SK-N-SH treated with all-trans-retinoic acid at 6 μM for 48 hours (cell line): ENCODE results near the gene NEK7.
A peak's percentile ranks its signal among the peaks of the same experiment; 100 is the strongest.
"Not testable (repeated sequence)": the region's sequence is repeated elsewhere in the genome, so short reads cannot be mapped to it uniquely, and the experiment has no call there.

Source experiments
- ATAC-seq: fragments of 200-7000 bp; cut with Tn5 transposase; 3 replicates; pipeline ENCODE4 v1.9.1; 2020; ENCODE audit warnings: mild to moderate bottlenecking, moderate library complexity
- ARNTL ChIP-seq: fragments of 450-650 bp; formaldehyde crosslinking; IDR thresholded peaks from 2 replicates; pipeline ENCODE4 v1.5.0; 2020; ENCODE audit warnings: low read depth, mild to moderate bottlenecking, moderate library complexity, borderline replicate concordance
- BACH2 ChIP-seq: fragments of 250-450 bp; sonication (Bioruptor Pico); IDR thresholded peaks from 2 replicates; pipeline ENCODE4 v1.9.0; 2021; ENCODE audit warnings: mild to moderate bottlenecking, borderline replicate concordance
- CSDC2 ChIP-seq: fragments of 250-450 bp; sonication (Bioruptor Pico); IDR thresholded peaks from 2 replicates; pipeline ENCODE4 v1.5.0; 2020; ENCODE audit warnings: mild to moderate bottlenecking, moderate library complexity
- ESRRG ChIP-seq: fragments of 250-450 bp; sonication (Bioruptor Pico); IDR thresholded peaks from 2 replicates; pipeline ENCODE4 v1.6.1; 2021; ENCODE audit warnings: mild to moderate bottlenecking
- GLIS3 ChIP-seq: fragments of 250-450 bp; sonication (Bioruptor Pico); IDR thresholded peaks from 2 replicates; pipeline ENCODE4 v1.5.0; 2020; ENCODE audit warnings: mild to moderate bottlenecking, moderate library complexity
- ISL1 ChIP-seq: fragments of 250-450 bp; sonication (Bioruptor Pico); IDR thresholded peaks from 2 replicates; pipeline ENCODE4 v2.1.2; 2022; ENCODE audit warnings: mild to moderate bottlenecking, moderate library complexity
- OSR1 ChIP-seq: fragments of 250-450 bp; sonication (Bioruptor Pico); IDR thresholded peaks from 2 replicates; pipeline ENCODE4 v1.8.0; 2022; ENCODE audit warnings: moderate library complexity, mild to moderate bottlenecking, inconsistent platforms
- PATZ1 ChIP-seq: fragments of 250-450 bp; sonication (Bioruptor Pico); IDR thresholded peaks from 2 replicates; pipeline ENCODE4 v1.8.0; 2020; ENCODE audit warnings: mild to moderate bottlenecking, moderate library complexity, borderline replicate concordance
- POU6F1 ChIP-seq: fragments of 250-450 bp; sonication (Bioruptor Pico); IDR thresholded peaks from 2 replicates; pipeline ENCODE4 v1.8.0; 2021; ENCODE audit warnings: low read depth, mild to moderate bottlenecking, moderate library complexity, borderline replicate concordance
- PPARA ChIP-seq: fragments of 250-450 bp; sonication (Bioruptor Pico); IDR thresholded peaks from 2 replicates; pipeline ENCODE4 v1.5.0; 2020; ENCODE audit warnings: mild to moderate bottlenecking, borderline replicate concordance
- RARB ChIP-seq: fragments of 250-450 bp; sonication (Bioruptor Pico); IDR thresholded peaks from 2 replicates; pipeline ENCODE4 v1.8.0; 2021; ENCODE audit warnings: mild to moderate bottlenecking, moderate library complexity
- TCF4 ChIP-seq: fragments of 250-450 bp; sonication (Bioruptor Pico); IDR thresholded peaks from 2 replicates; pipeline ENCODE4 v1.8.0; 2021; ENCODE audit warnings: mild to moderate bottlenecking, moderate library complexity, borderline replicate concordance
- TOX ChIP-seq: fragments of 250-450 bp; sonication (Bioruptor Pico); IDR thresholded peaks from 2 replicates; pipeline ENCODE4 v1.8.0; 2021; ENCODE audit warnings: mild to moderate bottlenecking, moderate library complexity, borderline replicate concordance
- TSHZ2 ChIP-seq: fragments of 250-450 bp; sonication (Bioruptor Pico); IDR thresholded peaks from 2 replicates; pipeline ENCODE4 v1.5.0; 2020; ENCODE audit warnings: mild to moderate bottlenecking, moderate library complexity
- ZC3H10 ChIP-seq: fragments of 250-450 bp; sonication (Bioruptor Pico); IDR thresholded peaks from 2 replicates; pipeline ENCODE4 v1.5.1; 2021; ENCODE audit warnings: mild to moderate bottlenecking, moderate library complexity
- ZFP3 ChIP-seq: fragments of 250-450 bp; sonication (Bioruptor Pico); IDR thresholded peaks from 2 replicates; pipeline ENCODE4 v1.5.0; 2020; ENCODE audit warnings: mild to moderate bottlenecking, moderate library complexity
- ZFP30 ChIP-seq: fragments of 450-650 bp; formaldehyde crosslinking; IDR thresholded peaks from 2 replicates; pipeline ENCODE4 v1.5.0; 2022; ENCODE audit warnings: mild to moderate bottlenecking, moderate library complexity
- ZNF565 ChIP-seq: fragments of 450-650 bp; formaldehyde crosslinking; conservative IDR thresholded peaks from 2 replicates; pipeline ENCODE4 v1.5.0; 2020; ENCODE audit warnings: low read depth, mild to moderate bottlenecking, moderate library complexity
- ZNF70 ChIP-seq: fragments of 450-650 bp; formaldehyde crosslinking; IDR thresholded peaks from 2 replicates; pipeline ENCODE4 v1.5.0; 2020; ENCODE audit warnings: mild to moderate bottlenecking, moderate library complexity
- ZNF8 ChIP-seq: fragments of 450-650 bp; formaldehyde crosslinking; IDR thresholded peaks from 2 replicates; pipeline ENCODE4 v1.5.0; 2020; ENCODE audit warnings: mild to moderate bottlenecking, moderate library complexity
- TF ChIP-seq, protein P1 (sequence below): fragments of 250-450 bp; sonication (Bioruptor Pico); IDR thresholded peaks from 2 replicates; pipeline ENCODE4 v1.5.1; 2020; ENCODE audit warnings: low read depth, mild to moderate bottlenecking, moderate library complexity
- TF ChIP-seq, protein P2 (sequence below): fragments of 250-450 bp; sonication (Bioruptor Pico); IDR thresholded peaks from 2 replicates; pipeline ENCODE4 v1.5.1; 2021; ENCODE audit warnings: mild to moderate bottlenecking, moderate library complexity

NEK7 gene

GRCh38 chr1:198220428-198220827 is 63.6 kb downstream of the NEK7 start:
- peak; percentile 83 for ATAC-seq
- TF ChIP-seq ZFP3 (CRISPR knock-in tag) (no peak), ISL1 (CRISPR knock-in tag) (peak; percentile 97), CSDC2 (CRISPR knock-in tag) (no peak), TOX (CRISPR knock-in tag) (peak; percentile 83; the same call in 1 of the 2 replicates), RARB (CRISPR knock-in tag) (0 out of 2 replicates have a peak, but pooled peaks have one; percentile 39), PATZ1 (CRISPR knock-in tag) (no peak)
- TF ChIP-seq, protein P1, sequence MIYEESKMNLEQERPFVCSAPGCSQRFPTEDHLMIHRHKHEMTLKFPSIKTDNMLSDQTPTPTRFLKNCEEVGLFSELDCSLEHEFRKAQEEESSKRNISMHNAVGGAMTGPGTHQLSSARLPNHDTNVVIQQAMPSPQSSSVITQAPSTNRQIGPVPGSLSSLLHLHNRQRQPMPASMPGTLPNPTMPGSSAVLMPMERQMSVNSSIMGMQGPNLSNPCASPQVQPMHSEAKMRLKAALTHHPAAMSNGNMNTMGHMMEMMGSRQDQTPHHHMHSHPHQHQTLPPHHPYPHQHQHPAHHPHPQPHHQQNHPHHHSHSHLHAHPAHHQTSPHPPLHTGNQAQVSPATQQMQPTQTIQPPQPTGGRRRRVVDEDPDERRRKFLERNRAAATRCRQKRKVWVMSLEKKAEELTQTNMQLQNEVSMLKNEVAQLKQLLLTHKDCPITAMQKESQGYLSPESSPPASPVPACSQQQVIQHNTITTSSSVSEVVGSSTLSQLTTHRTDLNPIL = no peak
- TF ChIP-seq, all 23 proteins: peak for 3

DNA sequence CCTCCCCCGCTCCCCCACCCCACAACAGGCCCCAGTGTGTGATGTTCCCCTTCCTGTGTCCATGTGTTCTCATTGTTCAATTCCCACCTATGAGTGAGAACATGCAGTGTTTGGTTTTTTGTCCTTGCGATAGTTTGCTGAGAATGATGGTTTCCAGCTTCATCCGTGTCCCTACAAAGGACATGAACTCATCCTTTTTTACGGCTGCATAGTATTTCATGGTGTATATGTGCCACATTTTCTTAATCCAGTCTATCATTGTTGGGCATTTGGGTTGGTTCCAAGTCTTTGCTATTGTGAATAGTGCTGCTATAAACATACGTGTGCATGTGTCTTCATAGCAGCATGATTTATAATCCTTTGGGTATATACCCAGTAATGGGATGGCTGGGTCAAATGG is 70.2 kb downstream of the NEK7 start:
- ATAC-seq = not testable (repeated sequence)

GRCh38 chr1:198227454-198227853 is 70.7 kb downstream of the NEK7 start:
- not testable (repeated sequence) for ATAC-seq

DNA sequence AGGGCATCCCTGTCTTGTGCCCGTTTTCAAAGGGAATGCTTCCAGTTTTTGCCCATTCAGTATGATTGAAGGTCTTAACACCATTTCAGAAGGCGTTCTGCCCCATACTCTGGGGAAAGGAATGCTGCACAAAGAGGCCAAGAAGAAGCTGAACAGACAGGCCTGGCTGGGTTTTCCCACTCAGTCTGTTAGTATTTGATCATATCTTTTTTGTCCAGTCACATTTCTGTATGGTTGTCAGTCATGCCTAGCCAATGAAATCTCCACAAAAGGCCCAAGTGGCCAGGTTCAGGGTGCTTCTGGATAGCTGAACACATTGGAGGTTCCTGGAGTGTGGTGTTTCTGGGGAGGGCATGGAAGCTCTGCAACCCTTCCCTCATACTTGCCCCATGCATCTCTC is 72.1 kb downstream of the NEK7 start:
- TF ChIP-seq TCF4 (CRISPR knock-in tag) (no peak), ZNF8 (CRISPR knock-in tag) (no peak), OSR1 (CRISPR knock-in tag) (no peak), ISL1 (CRISPR knock-in tag) (no peak), RARB (CRISPR knock-in tag) (no peak)
- TF ChIP-seq, protein P2, sequence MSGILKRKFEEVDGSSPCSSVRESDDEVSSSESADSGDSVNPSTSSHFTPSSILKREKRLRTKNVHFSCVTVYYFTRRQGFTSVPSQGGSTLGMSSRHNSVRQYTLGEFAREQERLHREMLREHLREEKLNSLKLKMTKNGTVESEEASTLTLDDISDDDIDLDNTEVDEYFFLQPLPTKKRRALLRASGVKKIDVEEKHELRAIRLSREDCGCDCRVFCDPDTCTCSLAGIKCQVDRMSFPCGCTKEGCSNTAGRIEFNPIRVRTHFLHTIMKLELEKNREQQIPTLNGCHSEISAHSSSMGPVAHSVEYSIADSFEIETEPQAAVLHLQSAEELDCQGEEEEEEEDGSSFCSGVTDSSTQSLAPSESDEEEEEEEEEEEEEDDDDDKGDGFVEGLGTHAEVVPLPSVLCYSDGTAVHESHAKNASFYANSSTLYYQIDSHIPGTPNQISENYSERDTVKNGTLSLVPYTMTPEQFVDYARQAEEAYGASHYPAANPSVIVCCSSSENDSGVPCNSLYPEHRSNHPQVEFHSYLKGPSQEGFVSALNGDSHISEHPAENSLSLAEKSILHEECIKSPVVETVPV (CRISPR knock-in tag) = no peak
- TF ChIP-seq, protein P1 = no peak
- TF ChIP-seq, all 23 proteins: peak for 0
- peak; percentile 25; the same call in 2 of the 3 replicates for ATAC-seq

GRCh38 chr1:198231779-198232178 is 75.0 kb downstream of the NEK7 start:
- no peak for ATAC-seq
- TF ChIP-seq ZC3H10 (CRISPR knock-in tag) (no peak), PPARA (CRISPR knock-in tag) (no peak), GLIS3 (CRISPR knock-in tag) (no peak), ISL1 (CRISPR knock-in tag) (no peak), ZFP3 (CRISPR knock-in tag) (no peak), TSHZ2 (CRISPR knock-in tag) (no peak), ARNTL (CRISPR knock-in tag) (no peak), POU6F1 (CRISPR knock-in tag) (no peak), TOX (CRISPR knock-in tag) (no peak), BACH2 (no peak), RARB (CRISPR knock-in tag) (no peak), ZNF70 (CRISPR knock-in tag) (no peak), OSR1 (CRISPR knock-in tag) (no peak), ZFP30 (CRISPR knock-in tag) (no peak), CSDC2 (CRISPR knock-in tag) (no peak), ESRRG (CRISPR knock-in tag) (no peak), ZNF565 (CRISPR knock-in tag) (no peak)
- TF ChIP-seq, protein P1 = no peak
